DND-41 (cell line): ENCODE measurements around the gene PLXNB3.

Source experiments
- ATAC-seq: fragments of 200-7000 bp; cut with Tn5 transposase; 3 replicates; pipeline ENCODE4 v1.9.1; 2021; ENCODE audit warnings: low read depth; ENCODE audit not compliant: insufficient read depth
- DNase-seq: peaks from one replicate; pipeline ENCODE4 v3.0.0-alpha.2; 2020
- H2AFZ ChIP-seq: 2 replicates; pipeline ENCODE4 v1.6.0; 2012; ENCODE audit warnings: low read depth, low read length
- H3K27ac ChIP-seq: 2 replicates; pipeline ENCODE4 v1.5.1; 2012; ENCODE audit warnings: low read length, inconsistent platforms
- H3K27me3 ChIP-seq: fragments of 200-600 bp; sonication (generic); 2 replicates; pipeline ENCODE4 v1.6.0; 2012; ENCODE audit warnings: low read length, mild to moderate bottlenecking, inconsistent platforms; ENCODE audit not compliant: insufficient read depth, poor library complexity
- H3K36me3 ChIP-seq: 2 replicates; pipeline ENCODE4 v1.5.1; 2012; ENCODE audit warnings: low read length, inconsistent platforms; ENCODE audit not compliant: insufficient read depth
- H3K4me1 ChIP-seq: 2 replicates; pipeline ENCODE4 v1.5.1; 2012; ENCODE audit warnings: mild to moderate bottlenecking, low read length; ENCODE audit not compliant: insufficient read depth
- H3K4me2 ChIP-seq: 2 replicates; pipeline ENCODE4 v1.6.0; 2012; ENCODE audit warnings: mild to moderate bottlenecking, moderate library complexity, low read length, inconsistent platforms; ENCODE audit not compliant: insufficient read depth
- H3K4me3 ChIP-seq, 2 experiments: fragments of 200-600 bp in 1 of 2; shearing (Covaris generic) in 1 of 2; 2 replicates each; pipeline ENCODE4 v1.5.1; 2012 to 2016; ENCODE audit warnings: inconsistent platforms in 2 of 2, low read length in 2 of 2, mild to moderate bottlenecking in 2 of 2, low read depth in 1 of 2, moderate library complexity in 1 of 2
- H3K79me2 ChIP-seq: 2 replicates; pipeline ENCODE4 v1.6.0; 2012; ENCODE audit warnings: low read length, inconsistent platforms; ENCODE audit not compliant: insufficient read depth
- H3K9ac ChIP-seq: 2 replicates; pipeline ENCODE4 v1.6.0; 2012; ENCODE audit warnings: low read depth, mild to moderate bottlenecking, inconsistent platforms, low read length, moderate library complexity
- H3K9me3 ChIP-seq: 2 replicates; pipeline ENCODE4 v1.5.1; 2012; ENCODE audit warnings: low read length, moderate library complexity, mild to moderate bottlenecking, inconsistent platforms; ENCODE audit not compliant: insufficient read depth, severe bottlenecking
- H4K20me1 ChIP-seq: 2 replicates; pipeline ENCODE4 v1.6.0; 2012; ENCODE audit warnings: low read length; ENCODE audit not compliant: insufficient read depth
- EZH2 ChIP-seq: IDR thresholded peaks from 3 replicates; pipeline ENCODE4 v1.6.1; 2012; ENCODE audit warnings: borderline replicate concordance, low read depth, mild to moderate bottlenecking, moderate library complexity, low read length, inconsistent platforms; ENCODE audit not compliant: severe bottlenecking
- TF ChIP-seq, protein P1 (sequence below): IDR thresholded peaks from 2 replicates; pipeline ENCODE4 v1.5.1; 2012; ENCODE audit warnings: borderline replicate concordance, low read length, moderate library complexity, mild to moderate bottlenecking; ENCODE audit not compliant: poor library complexity, severe bottlenecking; ENCODE audit errors: extremely low read depth

PLXNB3 gene

DNA sequence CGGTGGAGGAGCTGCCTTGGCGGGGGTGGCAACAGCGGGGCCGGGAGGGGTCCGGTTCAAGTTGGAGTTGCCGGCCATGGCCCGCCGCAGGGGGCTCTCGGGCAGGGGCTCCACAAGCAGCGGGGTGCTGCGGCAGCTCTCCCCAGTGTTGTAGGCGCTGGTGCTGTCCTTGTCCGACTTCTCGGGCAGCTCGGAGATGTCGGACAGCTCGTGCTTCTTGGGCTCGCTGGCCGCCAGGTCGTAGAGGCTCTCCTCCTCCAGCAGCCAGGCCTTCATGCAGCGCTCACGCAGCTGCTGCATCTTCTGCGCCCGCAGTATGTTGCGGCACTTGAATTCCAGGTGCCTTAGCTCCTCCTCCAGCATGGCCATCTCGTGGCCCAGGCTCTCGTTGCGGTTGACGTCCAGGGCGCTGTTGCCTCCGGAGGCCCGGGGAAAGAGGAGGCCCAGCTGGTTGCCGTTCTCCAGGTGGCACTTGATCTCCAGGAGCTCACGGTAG is 40.1 kb downstream of the PLXNB3 start:
- no peak for TF ChIP-seq EZH2
- TF ChIP-seq, protein P1, sequence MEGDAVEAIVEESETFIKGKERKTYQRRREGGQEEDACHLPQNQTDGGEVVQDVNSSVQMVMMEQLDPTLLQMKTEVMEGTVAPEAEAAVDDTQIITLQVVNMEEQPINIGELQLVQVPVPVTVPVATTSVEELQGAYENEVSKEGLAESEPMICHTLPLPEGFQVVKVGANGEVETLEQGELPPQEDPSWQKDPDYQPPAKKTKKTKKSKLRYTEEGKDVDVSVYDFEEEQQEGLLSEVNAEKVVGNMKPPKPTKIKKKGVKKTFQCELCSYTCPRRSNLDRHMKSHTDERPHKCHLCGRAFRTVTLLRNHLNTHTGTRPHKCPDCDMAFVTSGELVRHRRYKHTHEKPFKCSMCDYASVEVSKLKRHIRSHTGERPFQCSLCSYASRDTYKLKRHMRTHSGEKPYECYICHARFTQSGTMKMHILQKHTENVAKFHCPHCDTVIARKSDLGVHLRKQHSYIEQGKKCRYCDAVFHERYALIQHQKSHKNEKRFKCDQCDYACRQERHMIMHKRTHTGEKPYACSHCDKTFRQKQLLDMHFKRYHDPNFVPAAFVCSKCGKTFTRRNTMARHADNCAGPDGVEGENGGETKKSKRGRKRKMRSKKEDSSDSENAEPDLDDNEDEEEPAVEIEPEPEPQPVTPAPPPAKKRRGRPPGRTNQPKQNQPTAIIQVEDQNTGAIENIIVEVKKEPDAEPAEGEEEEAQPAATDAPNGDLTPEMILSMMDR, result no peak
- H4K20me1 ChIP-seq, result no peaks in the 10 kb centered on the region

GRCh38 chrX:153804621-153805020 is 40.6 kb downstream of the PLXNB3 start:
- Histone ChIP-seq H3K27ac (no peak overlapping the region), H2AFZ (no peak overlapping the region), H3K4me2 (no peak overlapping the region), H3K9me3 (no peaks in the 10 kb centered on the region), H4K20me1 (no peaks in the 10 kb centered on the region), H3K9ac (no peak overlapping the region), H3K36me3 (no peaks in the 10 kb centered on the region), H3K79me2 (no peaks in the 10 kb centered on the region), H3K4me1 (no peaks in the 10 kb centered on the region), H3K27me3 (no peaks in the 10 kb centered on the region), H3K4me3 (no peak overlapping the region)
- ATAC-seq, result no peak
- TF ChIP-seq EZH2, result no peak
- TF ChIP-seq, protein P1, result no peak
- DNase-seq, result no peak

More for the DNA sequence above, 40.1 kb downstream of the PLXNB3 start:
- no peaks in the 10 kb centered on the region for H3K79me2 ChIP-seq
- no peaks in the 10 kb centered on the region for H3K27me3 ChIP-seq
- ATAC-seq (no peak), DNase-seq (no peak)
- H2AFZ ChIP-seq, result no peak overlapping the region
- H3K4me2 ChIP-seq, result no peak overlapping the region
- H3K36me3 ChIP-seq, result no peaks in the 10 kb centered on the region
- no peaks in the 10 kb centered on the region for H3K9me3 ChIP-seq
- no peak overlapping the region for H3K27ac ChIP-seq
- no peak overlapping the region for H3K9ac ChIP-seq
- H3K4me3 ChIP-seq, result no peak overlapping the region
- H3K4me1 ChIP-seq, result no peaks in the 10 kb centered on the region

- Histone ChIP-seq H3K9me3 (no peaks in the 10 kb centered on the region), H4K20me1 (no peaks in the 10 kb centered on the region), H3K4me2 (no peak overlapping the region), H3K79me2 (no peaks in the 10 kb centered on the region), H3K4me3 (no peak overlapping the region), H3K27ac (no peak overlapping the region), H3K27me3 (no peaks in the 10 kb centered on the region), H3K4me1 (no peaks in the 10 kb centered on the region), H3K36me3 (no peaks in the 10 kb centered on the region), H3K9ac (no peak overlapping the region), H2AFZ (no peak overlapping the region)
- TF ChIP-seq EZH2, result no peak
- TF ChIP-seq, protein P1, result no peak
- DNase-seq (no peak), ATAC-seq (no peak)
Observed at GRCh38 chrX:153805436-153805835, 41.4 kb downstream of the PLXNB3 start.

DNA sequence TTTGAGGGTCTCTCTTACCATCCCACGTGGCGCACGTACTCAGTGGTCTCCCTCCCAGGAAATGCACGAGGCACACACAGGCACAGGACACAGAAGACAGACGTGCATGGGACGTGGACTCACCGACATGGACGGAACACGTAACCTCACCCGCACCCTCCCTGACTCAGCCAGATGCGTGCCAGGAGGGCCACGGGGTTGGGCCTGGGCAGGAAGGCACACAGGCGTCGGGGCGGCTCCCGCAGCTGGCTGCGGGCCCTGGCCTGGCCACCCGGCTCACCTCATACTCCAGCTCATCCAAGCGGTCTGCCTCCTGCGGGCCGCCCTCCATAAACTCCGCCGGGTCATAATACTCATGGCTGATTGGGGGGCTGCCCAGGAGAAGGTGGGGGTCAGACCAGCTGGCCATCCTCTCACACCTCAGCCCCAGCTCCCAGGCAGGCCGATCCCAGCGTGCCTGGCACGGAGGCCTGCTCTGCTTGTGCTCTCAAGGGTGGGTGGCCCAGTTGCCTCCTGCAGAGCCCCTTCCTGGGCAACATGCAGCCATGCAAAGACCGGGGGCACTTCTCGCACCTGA is 43.0 kb downstream of the PLXNB3 start:
- H2AFZ ChIP-seq, result no peak overlapping the region
- H3K9ac ChIP-seq, result no peak overlapping the region
- TF ChIP-seq, protein P1, result no peak
- H3K36me3 ChIP-seq, result no peaks in the 10 kb centered on the region
- no peaks in the 10 kb centered on the region for H4K20me1 ChIP-seq
- H3K4me3 ChIP-seq, result no peak overlapping the region
- H3K4me1 ChIP-seq, result no peaks in the 10 kb centered on the region
- no peaks in the 10 kb centered on the region for H3K79me2 ChIP-seq
- no peaks in the 10 kb centered on the region for H3K9me3 ChIP-seq
- ATAC-seq, result no peak
- DNase-seq, result no peak
- H3K4me2 ChIP-seq, result no peak overlapping the region
- no peak overlapping the region for H3K27ac ChIP-seq
- H3K27me3 ChIP-seq, result no peaks in the 10 kb centered on the region
